ENCODE data around the gene CELF1.
A peak's percentile ranks its signal among the peaks of the same experiment; 100 is the strongest.
"Not testable (repeated sequence)": the region's sequence is repeated elsewhere in the genome, so short reads cannot be mapped to it uniquely, and the experiment has no call there.

CELF1 gene

DNA sequence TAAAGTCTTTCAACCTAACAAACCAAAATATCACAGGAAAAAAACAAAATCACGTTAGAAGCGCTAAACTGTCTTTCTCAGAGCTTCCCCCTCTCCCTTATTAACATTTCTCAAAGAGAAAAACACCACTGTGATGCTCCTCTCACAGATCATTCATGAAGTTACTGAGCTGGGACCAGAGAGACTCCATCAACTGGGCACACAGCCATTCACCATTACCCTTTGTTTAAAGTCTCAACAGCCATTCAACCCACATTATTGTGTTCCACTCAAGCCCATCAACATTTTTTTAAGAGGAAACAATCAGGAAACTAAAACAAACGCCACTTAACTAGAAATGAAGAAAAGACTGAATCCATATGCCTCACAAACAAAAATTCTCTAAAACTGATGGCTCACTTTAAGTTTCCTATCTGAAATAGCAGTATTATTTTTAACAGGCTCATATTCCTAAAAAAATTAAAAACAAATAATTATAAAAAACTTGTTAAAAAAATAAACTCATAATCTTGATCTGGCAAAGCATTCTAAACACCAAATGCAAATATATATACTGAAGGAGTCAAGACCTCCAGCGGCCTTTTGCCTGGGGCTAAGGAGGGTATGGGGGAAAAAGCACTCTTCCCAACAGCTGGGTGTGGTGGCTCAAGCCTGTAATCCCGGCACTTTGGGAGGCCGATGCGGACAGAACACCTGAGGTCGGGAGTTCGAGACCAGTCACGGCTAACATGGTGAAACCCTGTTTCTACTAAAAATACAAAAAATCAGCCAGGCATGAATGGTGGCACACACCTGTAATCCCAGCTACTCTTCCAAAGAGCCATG, 14.0 kb downstream of the CELF1 start:
- no peak for DNase-seq (ENCODE audit: low read depth)

DNA sequence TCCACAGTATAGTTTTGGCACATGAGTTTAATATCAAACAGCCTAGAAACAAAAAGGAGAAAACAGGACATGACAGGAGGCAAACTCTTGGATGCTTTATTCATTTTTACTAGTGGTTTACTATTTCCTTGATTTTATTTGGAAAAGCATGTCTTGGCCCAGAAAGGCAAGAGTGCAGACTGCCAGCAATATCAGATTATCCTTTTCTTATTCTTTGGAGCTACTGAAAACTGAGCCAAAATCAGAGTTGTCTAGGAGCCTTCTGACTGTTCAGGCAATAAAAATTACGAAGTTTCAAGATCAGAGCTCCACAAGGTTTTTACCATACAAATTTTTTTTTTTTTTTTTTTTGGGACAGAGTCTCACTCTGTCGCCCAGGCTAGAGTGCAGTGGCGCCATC, 16.0 kb downstream of the CELF1 start:
- DNase-seq (ENCODE audit: low read depth), result no peak

DNA sequence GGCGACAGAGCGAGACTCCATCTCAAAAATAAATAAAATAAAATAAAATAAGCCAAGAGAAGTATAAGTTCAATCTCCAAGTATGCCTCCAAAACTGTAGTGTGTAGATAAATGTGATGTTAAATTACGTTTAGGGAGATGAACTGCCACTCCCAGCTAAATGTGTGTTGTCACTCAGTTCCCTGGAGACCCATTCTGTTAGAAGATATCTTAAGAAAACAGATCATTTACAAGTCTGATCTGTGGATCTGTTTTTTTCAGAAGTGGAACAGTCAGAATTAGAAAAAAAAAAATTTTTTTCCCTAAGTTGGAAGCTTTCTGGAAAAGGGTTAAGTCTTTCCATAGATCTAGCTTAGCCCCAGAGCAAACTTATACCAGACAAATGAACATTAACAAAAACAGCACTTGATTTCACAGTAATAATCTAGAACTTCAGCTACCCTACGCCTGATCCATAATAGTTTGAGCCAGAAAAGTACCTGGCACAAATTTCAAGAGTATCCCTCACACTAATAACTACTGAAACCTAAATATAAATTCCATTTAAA, 18.2 kb downstream of the CELF1 start:
- DNase-seq (ENCODE audit: low read depth), result no peak

DNA sequence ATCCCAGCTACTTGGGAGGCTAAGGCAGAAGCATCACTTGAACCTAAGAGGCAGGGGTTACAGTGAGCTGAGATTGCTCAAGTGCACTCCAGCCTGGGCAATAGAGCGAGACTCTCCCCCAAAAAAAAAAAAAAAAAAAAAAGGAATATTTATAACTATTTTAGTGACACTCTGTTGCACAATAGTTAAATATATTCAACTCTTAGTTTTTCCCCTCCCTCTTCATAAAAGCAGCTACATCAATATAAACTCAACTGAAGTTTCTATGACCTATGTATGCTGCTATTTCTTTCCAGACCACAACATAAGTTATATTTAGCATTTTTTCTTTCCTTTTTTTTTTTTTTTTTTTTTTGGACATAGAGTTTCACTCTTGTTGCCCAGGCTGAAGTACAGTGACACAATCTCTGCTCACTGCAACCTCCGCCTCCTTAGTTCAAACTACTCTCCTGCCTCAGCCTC, 19.2 kb downstream of the CELF1 start:
- no peak for DNase-seq (ENCODE audit: low read depth)

DNA sequence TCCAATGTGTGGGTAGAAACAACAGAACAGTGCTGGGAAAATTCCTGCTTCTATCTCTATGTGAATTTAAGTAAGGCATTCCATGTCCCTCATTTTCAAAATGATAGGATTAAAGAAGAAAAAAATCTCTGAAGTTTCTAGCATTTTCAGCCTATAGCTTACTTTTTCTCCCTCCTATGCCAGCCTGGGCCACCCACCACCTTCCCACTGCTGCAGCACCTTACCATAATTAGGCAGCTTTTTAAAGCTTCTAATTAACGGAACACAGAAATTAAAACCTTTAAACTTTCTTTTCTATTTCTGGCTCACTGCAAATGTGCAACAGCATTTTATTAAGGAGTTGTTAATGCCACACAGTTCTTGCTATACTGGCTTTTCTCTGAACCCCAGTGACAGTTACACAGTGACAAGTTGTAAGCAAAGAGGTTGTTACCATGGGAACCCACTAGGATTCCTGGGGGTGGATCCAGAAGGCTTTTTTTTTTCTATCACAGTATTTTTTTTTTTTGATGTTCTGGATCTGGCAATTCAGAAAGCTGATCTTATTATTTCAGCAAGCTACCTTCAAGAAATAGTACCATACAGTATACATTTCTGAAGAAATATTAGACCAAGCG, 20.2 kb downstream of the CELF1 start:
- DNase-seq (ENCODE audit: low read depth), result no peak

GRCh38 chr11:47531666-47532065, 21.3 kb downstream of the CELF1 start:
- DNase-seq (ENCODE audit: low read depth), result no peak

DNA sequence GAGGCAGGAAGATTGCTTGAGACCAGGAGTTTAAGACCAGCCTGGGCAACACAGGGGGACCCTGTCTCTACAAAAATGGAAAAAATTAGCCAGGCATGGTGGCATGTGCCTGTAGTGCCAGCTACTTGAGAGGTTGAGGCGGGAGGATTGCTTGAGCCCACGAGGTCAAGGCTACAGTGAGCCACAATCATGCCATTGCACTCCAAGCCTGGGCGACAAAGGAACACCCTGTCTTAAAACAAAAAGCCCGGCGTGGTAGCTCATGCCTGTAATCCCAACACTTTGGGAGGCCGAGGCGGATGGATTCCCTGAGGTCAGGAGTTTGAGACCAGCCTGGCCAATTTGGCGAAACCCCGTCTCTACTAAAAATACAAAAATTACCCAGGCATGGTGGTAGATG, 22.2 kb downstream of the CELF1 start:
- DNase-seq (ENCODE audit: low read depth), result not testable (repeated sequence)

GRCh38 chr11:47529951-47530350, 23.0 kb downstream of the CELF1 start:
- DNase-seq (ENCODE audit: low read depth), result no peak

GRCh38 chr11:47527186-47527585, 25.7 kb downstream of the CELF1 start:
- no peak for DNase-seq (ENCODE audit: low read depth)

- DNase-seq (ENCODE audit: low read depth), result not testable (repeated sequence)
Measured at GRCh38 chr11:47526032-47526431, 26.9 kb downstream of the CELF1 start.

- DNase-seq (ENCODE audit: low read depth), result no peak
Measured at GRCh38 chr11:47524291-47524874, 28.5 kb downstream of the CELF1 start.

GRCh38 chr11:47523490-47524225, 29.3 kb downstream of the CELF1 start:
- peak; percentile 71 for DNase-seq (ENCODE audit: low read depth)

GRCh38 chr11:47518212-47518964, 34.5 kb downstream of the CELF1 start:
- DNase-seq (ENCODE audit: low read depth), result no peak

DNA sequence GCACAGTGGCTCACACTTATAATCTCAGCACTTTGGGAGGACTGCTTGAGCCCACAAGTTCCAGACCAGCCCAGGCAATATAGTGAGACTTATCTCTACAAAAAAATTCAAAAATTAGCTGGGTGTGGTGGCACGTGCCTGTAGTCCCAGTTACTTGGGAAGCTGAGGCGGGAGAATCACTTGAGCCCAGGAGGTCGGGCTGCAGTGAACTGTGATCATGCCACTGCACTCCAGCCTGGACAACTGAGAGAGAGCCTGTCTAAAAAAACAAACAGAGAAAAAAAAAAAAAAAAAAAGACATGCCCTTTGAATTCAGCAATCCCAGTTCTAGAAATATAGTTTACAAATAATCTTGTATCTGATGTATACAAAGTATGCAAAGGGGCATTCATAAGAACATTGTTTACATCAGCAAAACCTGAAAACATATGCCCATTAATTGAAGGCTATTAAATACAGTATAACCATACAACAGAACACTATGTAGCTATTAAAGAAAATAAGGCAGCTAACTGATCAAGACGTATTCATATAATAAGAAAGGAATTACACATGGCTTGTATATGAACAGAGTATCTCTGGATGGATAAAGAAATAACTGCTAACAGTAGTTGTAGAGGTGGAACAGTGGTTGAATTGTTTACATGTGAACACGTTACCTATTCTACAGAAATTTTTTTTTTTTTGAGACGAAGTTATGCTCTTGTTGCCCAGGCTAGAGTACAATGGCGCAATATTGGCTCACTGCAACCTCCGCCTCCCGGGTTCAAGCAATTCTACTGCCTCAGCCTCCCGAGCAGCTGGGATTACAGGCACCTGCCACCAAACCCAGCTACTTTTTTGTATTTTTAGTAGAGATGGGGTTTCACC, 35.7 kb downstream of the CELF1 start:
- no peak for DNase-seq (ENCODE audit: low read depth)

GRCh38 chr11:47516155-47516554, 36.8 kb downstream of the CELF1 start:
- DNase-seq (ENCODE audit: low read depth), result no peak

DNA sequence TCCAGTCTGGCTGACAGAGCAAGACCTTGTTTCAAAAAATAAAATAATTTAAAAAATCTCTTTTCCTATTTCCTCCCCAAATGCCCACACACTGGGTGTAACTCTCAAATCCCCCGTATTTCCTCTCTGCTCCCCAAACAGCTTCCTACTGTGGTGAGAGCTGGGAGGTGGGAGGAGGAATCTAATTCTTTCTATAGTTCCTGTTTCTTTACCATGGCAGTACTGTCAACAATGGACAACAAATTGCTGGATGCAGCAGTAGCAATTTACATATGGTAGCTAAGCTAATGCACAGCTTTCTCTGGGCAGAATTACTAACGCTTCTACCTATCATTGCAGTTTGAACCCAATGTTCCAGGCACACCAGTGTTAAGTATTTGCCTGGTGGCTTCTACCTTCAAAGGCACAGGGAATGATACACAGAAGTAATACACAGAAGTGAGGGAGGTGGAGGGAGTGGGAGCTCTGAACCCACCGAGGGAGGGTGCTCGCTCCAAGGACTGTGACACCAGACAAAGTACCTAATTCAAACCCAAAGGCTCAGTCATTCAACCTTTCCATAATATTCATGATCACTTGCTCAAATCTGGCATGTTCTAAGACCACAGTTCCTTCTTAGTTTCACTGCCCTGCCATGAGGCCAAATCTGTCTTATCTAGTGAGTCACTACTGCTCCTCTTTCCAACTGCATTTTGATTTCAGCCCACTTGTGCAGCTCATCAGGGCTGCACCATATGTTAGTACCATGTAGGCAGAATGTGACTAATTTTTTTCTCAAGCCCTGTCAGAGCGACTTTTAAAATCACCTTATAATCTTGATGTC, 37.9 kb downstream of the CELF1 start:
- DNase-seq (ENCODE audit: low read depth), result peak; percentile 82

DNA sequence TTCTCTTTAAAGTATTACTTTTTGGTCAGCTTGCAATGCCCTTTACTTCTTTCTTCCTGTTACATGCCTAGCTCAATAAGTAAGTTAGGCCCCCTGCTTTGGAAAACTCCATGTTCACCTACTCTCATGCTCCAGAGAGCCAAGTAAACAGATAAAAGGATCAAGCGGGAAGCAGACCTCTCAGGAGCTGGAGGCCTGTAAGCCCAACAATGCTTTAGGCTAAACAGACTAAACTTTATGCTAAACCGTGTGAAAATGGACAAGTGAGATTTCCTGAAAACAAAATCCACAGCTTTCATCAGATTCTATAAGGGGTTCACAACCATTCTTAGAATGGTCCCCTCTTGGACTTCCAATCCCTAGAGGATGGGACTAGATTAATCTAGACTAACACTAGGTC, 40.2 kb downstream of the CELF1 start:
- DNase-seq (ENCODE audit: low read depth), result no peak

- DNase-seq (ENCODE audit: low read depth), result no peak
Measured at GRCh38 chr11:47511917-47512316, 41.0 kb downstream of the CELF1 start.

DNA sequence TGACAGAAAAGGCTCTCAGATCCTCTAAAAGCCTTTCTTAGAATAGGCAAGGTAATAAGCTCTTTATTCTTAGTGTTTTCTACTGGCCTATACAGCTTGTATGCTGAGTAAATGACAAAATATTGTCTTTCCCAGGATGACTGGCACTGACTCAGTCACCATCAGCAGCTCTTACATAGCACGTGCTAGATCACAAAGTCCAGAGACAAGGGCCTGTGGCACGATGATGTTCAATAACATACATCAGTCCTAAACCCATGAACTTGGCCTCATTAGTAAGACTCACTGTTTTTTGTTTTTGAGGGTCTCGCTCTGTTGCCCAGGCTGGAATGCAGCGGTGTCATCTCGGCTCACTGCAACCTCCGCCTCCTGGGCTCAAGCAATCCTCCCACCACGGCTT, 42.7 kb downstream of the CELF1 start:
- DNase-seq (ENCODE audit: low read depth), result no peak
